ENCODE data around the gene AZGP1. TPM values are rescaled to one million over a fixed set of nuclear protein-coding genes. Genes with fewer than 3 reads are reported as not detected.
"Not testable (repeated sequence)": the region's sequence is repeated elsewhere in the genome, so short reads cannot be mapped to it uniquely, and the experiment has no call there.

AZGP1 gene
- total RNA-seq, 1 donor from 2014 or later = not detected

GRCh38 chr7:99997545-99998137, 21.8 kb upstream of the AZGP1 start:
- DNase-seq (ENCODE audit: low read depth in 2 of 2) = peak; percentile 58 to 74

GRCh38 chr7:99996755-99997544, 21.1 kb upstream of the AZGP1 start:
- DNase-seq (ENCODE audit: low read depth in 2 of 2) = no peak

- no peak for DNase-seq (ENCODE audit: low read depth in 2 of 2)
These were observed 19.0 kb upstream of the AZGP1 start for GRCh38 chr7:99994819-99995218.

- DNase-seq (ENCODE audit: low read depth in 2 of 2) = no peak
These were observed 16.7 kb upstream of the AZGP1 start for GRCh38 chr7:99992330-99993038.

GRCh38 chr7:99991543-99991942, 15.7 kb upstream of the AZGP1 start:
- DNase-seq (ENCODE audit: low read depth in 2 of 2) = not testable (repeated sequence)

- DNase-seq (ENCODE audit: low read depth in 2 of 2) = no peak
These were observed 14.6 kb upstream of the AZGP1 start for GRCh38 chr7:99990460-99990852.

- DNase-seq (ENCODE audit: low read depth in 2 of 2) = no peak
These were observed 12.0 kb upstream of the AZGP1 start for GRCh38 chr7:99987846-99988245.

GRCh38 chr7:99987306-99987705, 11.5 kb upstream of the AZGP1 start:
- DNase-seq (ENCODE audit: low read depth in 2 of 2) = not testable (repeated sequence)

- DNase-seq (ENCODE audit: low read depth in 2 of 2) = no peak
These were observed 8.8 kb upstream of the AZGP1 start for GRCh38 chr7:99984593-99984992.

- not testable (repeated sequence) for DNase-seq (ENCODE audit: low read depth in 2 of 2)
These were observed 5.2 kb upstream of the AZGP1 start for GRCh38 chr7:99981066-99981465.

GRCh38 chr7:99980448-99980872, 4.6 kb upstream of the AZGP1 start:
- not testable (repeated sequence) for DNase-seq (ENCODE audit: low read depth in 2 of 2)

- DNase-seq (ENCODE audit: low read depth in 2 of 2) = peak in 1 of 2 donors; percentile 14
These were observed 4.0 kb upstream of the AZGP1 start for GRCh38 chr7:99979814-99980225.

- DNase-seq (ENCODE audit: low read depth in 2 of 2) = no peak
These were observed 795 bp upstream of the AZGP1 start for GRCh38 chr7:99976626-99977025.

GRCh38 chr7:99974681-99975080, 1.1 kb downstream of the AZGP1 start:
- DNase-seq (ENCODE audit: low read depth in 2 of 2) = no peak

- not testable (repeated sequence) for DNase-seq (ENCODE audit: low read depth in 2 of 2)
These were observed 2.0 kb downstream of the AZGP1 start for GRCh38 chr7:99973817-99974216.

- no peak for DNase-seq (ENCODE audit: low read depth in 2 of 2)
These were observed 4.6 kb downstream of the AZGP1 start for GRCh38 chr7:99971242-99971641.

- not testable (repeated sequence) for DNase-seq (ENCODE audit: low read depth in 2 of 2)
These were observed 6.0 kb downstream of the AZGP1 start for GRCh38 chr7:99969813-99970212.

GRCh38 chr7:99969298-99969697, 6.5 kb downstream of the AZGP1 start:
- no peak for DNase-seq (ENCODE audit: low read depth in 2 of 2)

- no peak for DNase-seq (ENCODE audit: low read depth in 2 of 2)
These were observed 17.1 kb downstream of the AZGP1 start for GRCh38 chr7:99958564-99959227.

GRCh38 chr7:99955247-99955646, 20.6 kb downstream of the AZGP1 start:
- DNase-seq (ENCODE audit: low read depth in 2 of 2) = no peak

- not testable (repeated sequence) for DNase-seq (ENCODE audit: low read depth in 2 of 2)
These were observed 21.2 kb downstream of the AZGP1 start for GRCh38 chr7:99954643-99955042.

- DNase-seq (ENCODE audit: low read depth in 2 of 2) = no peak
These were observed 22.2 kb downstream of the AZGP1 start for GRCh38 chr7:99953649-99954048.
